ENCODE results near the gene KDM5A. TPM values are rescaled to one million over a fixed set of nuclear protein-coding genes. Genes with fewer than 3 reads are reported as not detected.
"Not testable (repeated sequence)": the region's sequence is repeated elsewhere in the genome, so short reads cannot be mapped to it uniquely, and the experiment has no call there.

The KDM5A gene
- total and polyA plus RNA-seq, 2 donors (not counting 1 experiment from before 2014, with no cell fraction given) = 24.4 to 54.5 TPM

DNA sequence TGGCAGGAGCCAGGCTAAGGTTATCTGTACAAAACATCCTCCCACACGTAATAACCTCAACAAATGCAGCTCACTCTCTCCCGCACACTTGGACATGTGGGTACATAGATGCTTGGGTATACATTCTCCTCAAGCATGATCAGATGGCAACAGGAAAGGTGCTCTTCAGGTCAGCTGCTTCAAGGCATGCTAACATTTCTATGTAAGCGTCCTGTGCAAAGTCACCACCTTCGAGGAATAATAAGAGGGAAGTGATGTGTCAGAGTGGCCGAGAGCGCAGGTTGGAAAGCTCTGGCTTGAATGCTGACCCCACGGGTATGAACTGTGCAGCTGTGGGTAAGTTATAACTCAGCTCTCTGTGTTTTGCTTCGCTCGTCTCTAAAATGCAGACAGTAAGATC, 151.0 kb downstream of the KDM5A start:
- Histone ChIP-seq H3K4me3 (replicated peaks in 1 of 4; ENCODE audit: control extremely low read depth in 1 of 4, insufficient read depth in 1 of 4, low read depth in 3 of 4, low read length in 4 of 4) (no peak overlapping the region), H3K4me1 (ENCODE audit: control insufficient read depth, extremely low read depth, insufficient read depth, low read length) (no peaks in the 10 kb centered on the region), H3K27me3 (ENCODE audit: control insufficient read depth, insufficient read depth, low read length) (no peaks in the 10 kb centered on the region), H3K79me2 (ENCODE audit: control insufficient read depth, insufficient read depth, low read length) (no peaks in the 10 kb centered on the region), H3K9me3 (ENCODE audit: control insufficient read depth, insufficient read depth, low read depth, low read length) (no peaks in the 10 kb centered on the region), H3K4me2 (ENCODE audit: extremely low read depth, insufficient read depth, low read length) (no peak overlapping the region), H3K36me3 (ENCODE audit: control insufficient read depth, insufficient read depth, low read length) (no peaks in the 10 kb centered on the region), H3K27ac (ENCODE audit: insufficient read depth, low read length) (no peak overlapping the region), H2AFZ (ENCODE audit: low read length) (no peak overlapping the region), H3K9ac (ENCODE audit: insufficient read depth, low read length) (no peak overlapping the region), H4K20me1 (ENCODE audit: control insufficient read depth, extremely low read depth, insufficient read depth, low read length) (no peaks in the 10 kb centered on the region)
- no peak for TF ChIP-seq EZH2 (IDR thresholded peaks at IDR 0.05; ENCODE audit: low read length, missing control alignments)
- TF ChIP-seq, protein P1, sequence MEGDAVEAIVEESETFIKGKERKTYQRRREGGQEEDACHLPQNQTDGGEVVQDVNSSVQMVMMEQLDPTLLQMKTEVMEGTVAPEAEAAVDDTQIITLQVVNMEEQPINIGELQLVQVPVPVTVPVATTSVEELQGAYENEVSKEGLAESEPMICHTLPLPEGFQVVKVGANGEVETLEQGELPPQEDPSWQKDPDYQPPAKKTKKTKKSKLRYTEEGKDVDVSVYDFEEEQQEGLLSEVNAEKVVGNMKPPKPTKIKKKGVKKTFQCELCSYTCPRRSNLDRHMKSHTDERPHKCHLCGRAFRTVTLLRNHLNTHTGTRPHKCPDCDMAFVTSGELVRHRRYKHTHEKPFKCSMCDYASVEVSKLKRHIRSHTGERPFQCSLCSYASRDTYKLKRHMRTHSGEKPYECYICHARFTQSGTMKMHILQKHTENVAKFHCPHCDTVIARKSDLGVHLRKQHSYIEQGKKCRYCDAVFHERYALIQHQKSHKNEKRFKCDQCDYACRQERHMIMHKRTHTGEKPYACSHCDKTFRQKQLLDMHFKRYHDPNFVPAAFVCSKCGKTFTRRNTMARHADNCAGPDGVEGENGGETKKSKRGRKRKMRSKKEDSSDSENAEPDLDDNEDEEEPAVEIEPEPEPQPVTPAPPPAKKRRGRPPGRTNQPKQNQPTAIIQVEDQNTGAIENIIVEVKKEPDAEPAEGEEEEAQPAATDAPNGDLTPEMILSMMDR (conservative IDR thresholded peaks at IDR 0.05 in 1 of 2, IDR thresholded peaks at IDR 0.05 in 1 of 2; ENCODE audit: low read depth in 1 of 2, low read length in 2 of 2) = no peak
- no peak for DNase-seq (ENCODE audit: low read depth in 2 of 2)

DNA sequence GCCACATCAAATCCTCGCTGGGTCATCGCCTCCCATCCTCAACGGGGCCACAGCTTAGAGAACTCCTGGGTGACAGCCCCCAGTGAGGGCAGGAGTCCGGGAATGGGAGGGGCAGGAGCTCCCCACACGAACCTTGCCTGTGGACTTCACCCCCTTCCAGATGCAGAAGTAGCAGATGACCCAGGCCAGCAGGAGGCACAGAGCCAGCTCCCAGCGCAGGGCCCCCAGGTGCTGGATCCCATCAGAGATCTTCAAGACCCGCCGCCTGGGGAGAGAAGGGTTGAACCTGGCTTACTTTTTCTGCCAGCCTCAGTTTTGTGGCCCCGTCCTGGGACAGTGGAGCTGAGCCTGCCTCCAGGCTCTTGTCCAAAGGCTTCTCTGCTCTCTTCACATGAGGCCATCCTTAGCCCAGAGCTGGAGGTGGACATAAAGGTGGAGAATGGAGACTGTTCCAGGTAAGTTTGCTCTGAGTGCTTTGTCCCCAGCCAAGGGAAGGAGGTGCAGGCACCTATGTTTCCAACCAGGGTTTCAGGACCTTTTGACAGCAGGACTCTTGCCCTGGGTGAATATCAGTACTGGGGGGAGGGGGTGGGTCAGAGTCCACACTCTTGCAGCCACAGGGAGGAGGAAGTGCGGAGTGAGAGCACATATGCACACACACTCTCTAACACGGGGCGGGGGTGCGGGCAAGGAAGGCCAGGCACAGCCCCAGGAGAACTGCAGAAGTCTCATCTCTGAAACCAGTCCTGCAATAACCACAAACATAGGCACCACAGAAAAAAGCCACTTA, 151.9 kb downstream of the KDM5A start:
- no peak overlapping the region for H3K27ac ChIP-seq (ENCODE audit: insufficient read depth, low read length)
- no peak for TF ChIP-seq EZH2 (IDR thresholded peaks at IDR 0.05; ENCODE audit: low read length, missing control alignments)
- TF ChIP-seq, protein P1 (conservative IDR thresholded peaks at IDR 0.05 in 1 of 2, IDR thresholded peaks at IDR 0.05 in 1 of 2; ENCODE audit: low read depth in 1 of 2, low read length in 2 of 2) = no peak
- H2AFZ ChIP-seq (ENCODE audit: low read length) = no peak overlapping the region
- H3K27me3 ChIP-seq (ENCODE audit: control insufficient read depth, insufficient read depth, low read length) = peaks cover 3% of the 10 kb centered on the region
- no peak overlapping the region for H3K9ac ChIP-seq (ENCODE audit: insufficient read depth, low read length)
- no peak overlapping the region for H3K4me3 ChIP-seq (replicated peaks in 1 of 4; ENCODE audit: control extremely low read depth in 1 of 4, insufficient read depth in 1 of 4, low read depth in 3 of 4, low read length in 4 of 4)
- no peaks in the 10 kb centered on the region for H3K9me3 ChIP-seq (ENCODE audit: control insufficient read depth, insufficient read depth, low read depth, low read length)
- no peaks in the 10 kb centered on the region for H3K36me3 ChIP-seq (ENCODE audit: control insufficient read depth, insufficient read depth, low read length)
- no peak for DNase-seq (ENCODE audit: low read depth in 2 of 2)
- no peak overlapping the region for H3K4me2 ChIP-seq (ENCODE audit: extremely low read depth, insufficient read depth, low read length)
- H3K79me2 ChIP-seq (ENCODE audit: control insufficient read depth, insufficient read depth, low read length) = no peaks in the 10 kb centered on the region
- no peaks in the 10 kb centered on the region for H3K4me1 ChIP-seq (ENCODE audit: control insufficient read depth, extremely low read depth, insufficient read depth, low read length)
- H4K20me1 ChIP-seq (ENCODE audit: control insufficient read depth, extremely low read depth, insufficient read depth, low read length) = no peaks in the 10 kb centered on the region

DNA sequence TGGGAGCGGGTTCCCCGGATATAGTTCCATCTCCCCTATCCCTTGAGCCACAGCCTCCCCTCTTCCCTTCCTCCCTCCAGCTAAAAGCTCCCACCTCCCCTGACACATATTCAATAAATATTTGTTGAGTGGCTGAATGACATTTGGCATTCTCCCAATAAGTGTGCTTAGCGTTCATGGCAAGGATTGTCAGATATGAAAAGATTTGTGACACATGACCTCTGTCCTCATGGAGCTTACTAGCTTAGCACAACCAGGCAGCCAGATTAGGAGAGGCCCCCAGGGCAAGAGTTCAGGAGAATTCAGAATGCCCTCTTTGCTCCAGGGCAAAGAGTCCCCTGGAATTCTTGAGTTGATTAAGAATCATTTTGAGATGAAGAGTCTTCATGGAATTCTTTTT, 152.7 kb downstream of the KDM5A start:
- peaks cover 5% of the 10 kb centered on the region for H3K27me3 ChIP-seq (ENCODE audit: control insufficient read depth, insufficient read depth, low read length)
- no peak overlapping the region for H2AFZ ChIP-seq (ENCODE audit: low read length)
- no peaks in the 10 kb centered on the region for H3K4me1 ChIP-seq (ENCODE audit: control insufficient read depth, extremely low read depth, insufficient read depth, low read length)
- H3K4me2 ChIP-seq (ENCODE audit: extremely low read depth, insufficient read depth, low read length) = no peak overlapping the region
- no peaks in the 10 kb centered on the region for H3K9me3 ChIP-seq (ENCODE audit: control insufficient read depth, insufficient read depth, low read depth, low read length)
- H3K36me3 ChIP-seq (ENCODE audit: control insufficient read depth, insufficient read depth, low read length) = no peaks in the 10 kb centered on the region
- no peak for DNase-seq (ENCODE audit: low read depth in 2 of 2)
- H4K20me1 ChIP-seq (ENCODE audit: control insufficient read depth, extremely low read depth, insufficient read depth, low read length) = no peaks in the 10 kb centered on the region
- H3K79me2 ChIP-seq (ENCODE audit: control insufficient read depth, insufficient read depth, low read length) = no peaks in the 10 kb centered on the region
- no peak overlapping the region for H3K27ac ChIP-seq (ENCODE audit: insufficient read depth, low read length)
- TF ChIP-seq, protein P1 (conservative IDR thresholded peaks at IDR 0.05 in 1 of 2, IDR thresholded peaks at IDR 0.05 in 1 of 2; ENCODE audit: low read depth in 1 of 2, low read length in 2 of 2) = no peak
- no peak for TF ChIP-seq EZH2 (IDR thresholded peaks at IDR 0.05; ENCODE audit: low read length, missing control alignments)
- H3K4me3 ChIP-seq (replicated peaks in 1 of 4; ENCODE audit: control extremely low read depth in 1 of 4, insufficient read depth in 1 of 4, low read depth in 3 of 4, low read length in 4 of 4) = no peak overlapping the region
- H3K9ac ChIP-seq (ENCODE audit: insufficient read depth, low read length) = no peak overlapping the region

DNA sequence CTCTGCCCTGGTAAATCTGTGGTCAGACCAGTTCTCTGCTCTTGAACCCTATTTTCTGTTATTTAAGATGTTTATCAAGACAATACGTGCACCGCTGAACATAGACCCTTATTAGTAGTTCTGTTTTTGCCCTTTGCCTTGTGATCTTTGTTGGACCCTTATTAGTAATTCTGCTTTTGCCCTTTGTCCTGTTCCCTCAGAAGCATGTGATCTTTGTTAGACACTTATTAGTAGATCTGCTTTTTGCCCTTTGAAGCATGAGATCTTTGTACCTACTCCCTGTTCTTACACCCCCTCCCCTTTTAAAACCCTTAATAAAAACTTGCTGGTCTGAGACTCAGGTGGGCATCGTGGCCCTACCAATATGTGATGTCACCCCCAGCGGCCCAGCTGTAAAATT, 153.2 kb downstream of the KDM5A start:
- H4K20me1 ChIP-seq (ENCODE audit: control insufficient read depth, extremely low read depth, insufficient read depth, low read length); H3K36me3 ChIP-seq (ENCODE audit: control insufficient read depth, insufficient read depth, low read length); H2AFZ ChIP-seq (ENCODE audit: low read length); DNase-seq (ENCODE audit: low read depth in 2 of 2); H3K4me1 ChIP-seq (ENCODE audit: control insufficient read depth, extremely low read depth, insufficient read depth, low read length); H3K4me2 ChIP-seq (ENCODE audit: extremely low read depth, insufficient read depth, low read length); H3K9me3 ChIP-seq (ENCODE audit: control insufficient read depth, insufficient read depth, low read depth, low read length); H3K9ac ChIP-seq (ENCODE audit: insufficient read depth, low read length); H3K4me3 ChIP-seq (replicated peaks in 1 of 4; ENCODE audit: control extremely low read depth in 1 of 4, insufficient read depth in 1 of 4, low read depth in 3 of 4, low read length in 4 of 4); H3K27ac ChIP-seq (ENCODE audit: insufficient read depth, low read length); H3K79me2 ChIP-seq (ENCODE audit: control insufficient read depth, insufficient read depth, low read length); H3K27me3 ChIP-seq (ENCODE audit: control insufficient read depth, insufficient read depth, low read length): not testable (repeated sequence)

All from fibroblast of lung (primary cell).